Measurements from ENCODE around the gene AAR2.

The AAR2 gene

DNA sequence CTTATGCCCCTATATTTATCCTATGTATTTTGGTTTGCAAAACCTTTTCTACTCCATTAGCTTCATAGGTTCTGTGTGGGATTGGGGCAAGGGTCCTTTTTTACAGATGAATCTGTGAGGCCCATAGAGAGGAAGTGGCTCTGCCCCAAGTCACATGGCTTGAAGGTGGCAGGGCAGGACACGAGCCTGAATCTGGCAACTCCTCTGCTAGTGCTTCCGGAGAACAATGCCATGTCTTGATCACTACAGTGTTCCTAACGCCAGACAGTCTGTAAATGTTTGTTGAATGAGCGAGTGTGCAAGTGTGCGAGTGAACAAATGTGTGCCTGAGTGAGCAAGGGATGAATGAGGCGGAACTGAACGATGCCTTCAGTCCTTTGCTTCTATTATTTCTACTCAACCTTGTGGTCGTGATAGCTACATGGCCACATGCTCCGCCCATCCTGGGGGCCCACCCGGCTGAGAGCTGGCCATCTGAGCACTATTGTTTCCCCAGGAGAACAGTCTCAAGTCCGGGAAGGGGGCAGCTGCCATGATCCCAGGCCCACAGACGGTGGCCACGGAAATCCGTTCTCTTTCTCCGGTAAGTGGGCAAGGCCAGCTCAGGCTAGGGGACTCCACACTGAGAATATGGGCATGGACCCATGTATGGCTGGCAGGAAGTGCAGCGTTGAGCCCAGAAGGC, 17.8 kb upstream of the AAR2 start:
- DNase-seq (ENCODE audit: low read depth in 2 of 2), result no peak

DNA sequence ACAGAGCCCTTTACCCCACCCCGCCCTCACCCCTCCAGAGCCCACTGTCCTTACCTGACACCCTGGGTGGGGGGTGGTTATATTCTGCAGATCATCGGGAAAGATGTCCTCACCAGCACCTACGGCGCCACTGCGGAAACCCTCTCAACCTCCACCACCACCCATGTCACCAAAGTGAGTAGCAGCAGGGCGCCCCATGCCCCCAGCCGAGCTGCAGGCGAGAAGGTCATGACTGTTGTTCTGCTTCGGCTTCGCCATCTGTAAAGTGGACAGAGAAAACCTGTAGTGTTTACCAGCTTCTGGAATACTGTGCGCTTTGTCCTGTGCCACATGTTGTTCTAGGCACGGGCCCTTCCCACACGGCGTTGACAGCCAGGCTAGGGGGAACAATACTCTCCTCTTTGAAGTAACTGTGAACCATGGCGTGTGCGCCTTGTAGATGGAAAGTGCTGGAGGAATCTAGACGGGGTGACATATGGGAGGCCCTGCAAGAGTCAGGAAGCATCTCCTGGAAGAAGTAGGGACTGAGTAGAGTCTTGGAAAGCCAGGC, 16.5 kb upstream of the AAR2 start:
- DNase-seq (ENCODE audit: low read depth in 2 of 2), result no peak

DNA sequence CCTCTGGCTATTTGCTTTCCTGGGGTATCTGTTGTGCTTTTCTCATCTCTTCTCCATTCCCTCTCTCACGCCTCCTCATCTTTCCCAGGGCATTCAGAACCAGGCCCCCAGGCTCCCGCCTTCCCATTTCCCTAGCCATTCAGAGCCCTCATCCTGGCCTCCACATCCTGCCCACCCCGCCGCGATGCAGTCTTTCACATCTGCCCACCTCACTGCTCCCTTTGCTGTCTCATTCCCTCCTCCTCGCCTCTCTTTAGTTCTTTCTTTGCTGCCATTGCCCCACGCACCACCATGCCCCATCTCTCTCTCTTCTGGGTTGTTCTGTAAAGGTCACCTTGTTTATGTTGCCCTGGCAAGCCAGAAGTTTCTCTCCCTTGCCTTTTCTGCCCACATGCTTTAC, 10.6 kb upstream of the AAR2 start:
- DNase-seq (ENCODE audit: low read depth in 2 of 2), result no peak

DNA sequence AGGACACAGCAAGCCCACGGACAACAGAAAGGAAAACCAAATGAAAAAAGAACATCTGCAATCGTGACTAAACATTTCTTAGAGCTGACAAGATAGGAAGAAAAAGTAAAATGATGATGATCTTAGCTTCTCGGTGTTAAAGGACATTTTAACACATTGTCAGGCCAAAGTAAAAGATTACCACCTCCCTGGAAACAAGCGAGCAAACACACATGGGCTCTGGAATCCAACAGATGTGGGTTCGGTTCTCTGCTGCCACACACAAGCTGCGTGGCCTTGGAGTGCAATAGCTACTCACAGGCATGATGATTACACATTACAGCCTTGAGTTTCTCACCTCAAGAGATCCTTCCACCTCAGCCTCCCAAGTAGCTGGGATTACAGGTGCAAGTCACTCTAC, 7.5 kb upstream of the AAR2 start:
- no peak for DNase-seq (ENCODE audit: low read depth in 2 of 2)

DNA sequence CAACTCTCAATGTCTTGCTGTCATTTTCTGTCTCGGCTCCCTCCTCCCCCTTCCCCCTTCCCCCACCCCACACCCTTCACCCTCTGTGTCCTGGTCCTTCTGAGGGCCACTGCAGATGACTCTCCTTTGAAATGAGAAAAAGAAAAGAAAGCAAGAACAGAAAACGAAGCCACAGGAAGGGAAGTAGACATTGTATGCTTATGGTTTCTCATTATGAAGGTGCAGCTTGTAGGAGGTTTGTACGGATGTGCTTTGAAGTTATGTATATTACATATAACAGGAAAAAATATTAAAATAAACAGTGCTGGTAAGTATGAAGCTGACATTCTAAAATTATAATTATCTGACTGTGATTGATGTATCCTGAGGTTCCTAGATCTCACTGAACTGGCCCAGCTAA, 6.3 kb upstream of the AAR2 start:
- no peak for DNase-seq (ENCODE audit: low read depth in 2 of 2)

DNA sequence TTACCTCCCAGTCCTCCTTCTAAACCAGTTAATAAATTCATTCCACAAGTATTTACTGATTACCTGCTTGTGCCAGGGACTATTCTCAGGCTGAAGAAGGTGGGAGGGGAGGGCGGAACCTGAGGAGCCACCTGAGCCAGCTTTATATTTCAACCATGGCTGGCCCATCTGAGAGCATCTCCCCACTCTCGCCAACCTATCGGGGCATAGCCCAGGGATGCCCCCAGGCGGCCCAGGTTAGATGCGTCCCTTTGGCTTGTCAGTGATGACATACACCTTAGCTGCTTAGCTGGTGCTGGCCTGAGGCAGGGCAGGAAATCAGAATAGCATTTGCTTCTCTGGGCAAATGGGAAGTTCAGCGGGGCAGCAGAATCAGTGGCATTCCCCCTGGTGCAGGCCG, 4.9 kb upstream of the AAR2 start:
- DNase-seq (ENCODE audit: low read depth in 2 of 2), result no peak

DNA sequence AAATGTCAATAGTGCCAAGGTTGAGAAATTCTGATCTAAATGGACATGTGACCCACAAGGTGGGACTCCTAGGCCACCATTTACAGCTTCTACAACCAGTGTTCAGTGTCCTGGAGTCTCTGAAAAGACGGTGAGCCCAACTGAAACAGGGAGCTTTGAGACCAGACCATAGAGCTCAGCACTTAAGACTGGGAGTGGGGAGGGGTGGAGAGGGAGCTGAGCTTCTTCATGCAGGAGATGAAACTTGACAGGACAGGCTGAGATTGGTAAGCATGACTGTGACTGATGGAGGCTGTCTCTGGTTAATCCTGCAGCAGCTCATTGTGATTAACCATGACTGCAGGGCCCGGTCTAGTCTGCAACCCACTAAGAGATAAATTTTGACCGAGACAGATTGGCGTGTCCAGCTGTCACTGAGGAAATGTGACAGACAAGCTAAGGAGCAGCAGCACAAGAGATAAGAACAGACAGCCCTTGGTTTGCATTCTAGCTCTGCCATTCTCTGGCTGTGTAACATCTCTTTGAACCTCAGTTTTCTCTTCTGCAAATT, 1.4 kb upstream of the AAR2 start:
- no peak for DNase-seq (ENCODE audit: low read depth in 2 of 2)

DNA sequence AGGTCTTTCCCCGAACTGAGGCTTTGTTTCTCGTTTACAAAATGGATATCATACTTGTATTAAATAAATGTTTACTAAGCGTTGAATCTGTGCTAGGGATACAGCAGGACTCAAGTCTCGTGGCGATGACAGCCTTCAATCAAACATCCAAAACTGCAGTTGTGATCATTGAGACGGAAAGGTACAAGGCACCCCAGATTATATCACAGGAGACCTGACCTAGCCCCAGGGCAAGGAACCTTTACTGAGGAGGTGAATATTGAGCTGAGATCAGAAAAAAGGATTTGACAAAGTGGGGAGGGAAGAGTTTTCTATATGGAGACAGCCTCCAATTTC, 476 bp downstream of the AAR2 start:
- no peak for DNase-seq (ENCODE audit: low read depth in 2 of 2)

DNA sequence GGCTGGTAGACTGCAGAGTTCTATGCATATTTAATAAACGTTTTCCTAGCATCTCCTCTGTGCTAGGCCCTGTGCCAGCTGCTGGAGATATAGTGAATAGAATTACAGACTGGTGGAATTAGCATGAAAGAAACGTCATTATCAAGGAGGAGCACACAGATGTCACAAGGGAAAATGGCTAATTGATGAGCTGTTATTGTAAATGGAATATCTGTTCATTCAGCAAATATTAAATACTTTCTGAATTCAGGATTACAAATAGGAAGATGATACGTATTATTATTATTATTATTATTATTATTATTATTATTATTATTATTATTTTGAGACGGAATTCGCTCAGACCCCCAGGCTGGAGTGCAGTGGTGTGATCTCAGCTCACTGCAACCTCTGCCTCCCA, 1.2 kb downstream of the AAR2 start:
- no peak for DNase-seq (ENCODE audit: low read depth in 2 of 2)

DNA sequence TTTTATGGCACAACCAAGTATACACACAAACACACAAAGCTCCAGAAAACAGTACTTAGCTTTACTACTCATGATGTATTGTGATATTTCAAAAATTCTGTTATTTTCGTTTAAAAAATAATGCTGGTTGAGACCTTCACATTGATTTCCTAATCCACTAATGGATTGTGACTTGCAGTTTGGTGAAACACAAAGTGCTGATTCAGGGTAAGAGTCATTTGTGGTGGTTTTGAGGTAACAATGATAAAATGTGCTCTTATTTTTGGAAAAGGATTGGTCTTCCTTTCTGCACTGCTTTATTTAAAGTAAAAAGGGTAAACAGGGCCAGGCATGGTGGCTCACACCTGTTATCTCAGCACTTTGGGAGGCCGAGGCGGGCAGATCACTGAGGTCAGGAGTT, 1.9 kb downstream of the AAR2 start:
- DNase-seq (ENCODE audit: low read depth in 2 of 2), result no peak

DNA sequence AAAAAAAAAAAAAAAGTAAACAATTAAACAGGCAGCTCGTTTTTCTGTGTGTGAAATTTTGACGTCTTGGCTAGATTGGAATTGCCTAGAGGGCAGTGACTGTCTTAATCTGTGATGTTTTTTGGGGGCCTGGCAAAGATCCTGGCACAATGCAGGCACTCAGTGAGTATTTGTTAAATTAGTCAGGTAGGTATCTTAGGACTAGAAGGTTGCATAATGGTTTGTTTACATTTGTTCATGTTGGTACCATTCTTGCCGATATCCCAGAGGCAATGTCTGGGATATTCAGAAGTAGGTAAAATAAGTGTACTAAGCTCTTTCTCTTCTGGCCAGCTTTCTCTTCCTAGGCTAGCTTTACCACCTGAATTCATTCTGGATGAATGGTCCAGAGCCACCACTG, 2.5 kb downstream of the AAR2 start:
- DNase-seq (ENCODE audit: low read depth in 2 of 2), result no peak

DNA sequence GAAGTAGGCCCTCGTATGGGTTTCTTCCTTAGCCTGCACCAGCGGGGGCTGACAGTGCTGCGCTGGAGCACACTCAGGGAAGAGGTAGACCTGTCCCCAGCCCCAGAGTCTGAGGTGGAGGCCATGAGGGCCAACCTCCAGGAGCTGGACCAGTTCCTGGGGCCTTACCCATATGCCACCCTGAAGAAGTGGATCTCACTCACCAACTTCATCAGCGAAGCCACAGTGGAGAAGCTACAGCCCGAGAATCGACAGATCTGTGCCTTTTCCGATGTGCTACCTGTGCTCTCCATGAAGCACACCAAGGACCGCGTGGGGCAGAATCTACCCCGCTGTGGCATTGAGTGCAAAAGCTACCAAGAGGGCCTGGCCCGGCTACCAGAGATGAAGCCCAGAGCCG, 3.8 kb downstream of the AAR2 start:
- no peak for DNase-seq (ENCODE audit: low read depth in 2 of 2)

DNA sequence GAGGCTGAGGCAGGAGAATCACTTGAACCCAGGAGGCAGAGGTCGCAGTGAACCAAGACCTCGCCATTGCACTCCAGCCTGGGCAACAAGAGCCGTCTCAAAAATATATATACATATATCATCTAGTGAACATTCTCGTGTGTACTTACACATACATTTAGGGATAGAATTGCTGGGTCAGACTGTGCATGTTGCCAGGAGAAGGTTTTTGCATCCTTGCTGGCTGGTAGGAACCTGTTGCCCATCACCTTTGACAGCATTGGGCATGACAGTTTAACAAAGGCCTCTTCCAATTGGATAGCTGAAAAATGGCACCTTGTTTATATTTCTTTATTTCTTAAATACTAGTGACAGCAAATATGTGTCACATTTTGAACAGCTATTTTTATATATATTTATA, 5.4 kb downstream of the AAR2 start:
- no peak for DNase-seq (ENCODE audit: low read depth in 2 of 2)

DNA sequence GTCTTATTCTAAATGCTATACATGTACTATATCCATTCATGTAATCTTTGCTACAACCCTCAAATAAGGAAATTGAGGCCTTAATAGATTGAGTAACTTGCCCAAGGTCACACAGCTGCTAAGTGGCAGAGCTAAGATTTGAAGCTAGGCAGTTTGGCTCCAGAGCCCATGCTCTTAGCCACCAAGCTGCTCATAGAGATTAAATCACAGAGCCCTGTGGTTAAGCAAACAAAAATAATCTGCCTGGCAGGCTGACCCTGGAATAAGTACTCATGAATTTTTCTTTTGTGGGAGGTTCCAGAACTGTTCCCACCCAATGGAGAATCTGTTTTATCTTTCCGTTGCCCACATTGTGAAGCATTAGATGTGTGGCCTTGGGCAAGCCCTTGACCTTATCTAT, 7.4 kb downstream of the AAR2 start:
- DNase-seq (ENCODE audit: low read depth in 2 of 2), result no peak

DNA sequence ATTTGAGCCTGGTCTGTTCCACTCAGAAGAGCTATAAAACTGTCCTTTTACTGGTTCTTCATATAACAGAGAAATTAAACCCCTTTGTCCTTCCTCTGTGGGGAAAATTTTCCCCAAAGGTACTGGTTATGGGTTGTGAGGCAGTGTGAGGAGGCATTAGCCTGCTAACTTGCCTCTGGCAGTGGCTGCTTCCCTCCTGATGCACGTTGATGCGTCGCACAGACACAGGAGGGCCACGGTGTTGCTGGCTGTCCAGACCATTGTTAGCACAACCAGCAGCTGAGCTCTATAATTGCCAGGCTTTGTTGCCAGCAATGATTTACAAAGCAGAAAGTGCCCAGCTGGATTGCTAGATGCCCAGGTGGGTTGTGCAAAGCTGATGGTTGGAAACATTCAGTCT, 10.1 kb downstream of the AAR2 start:
- no peak for DNase-seq (ENCODE audit: low read depth in 2 of 2)

DNA sequence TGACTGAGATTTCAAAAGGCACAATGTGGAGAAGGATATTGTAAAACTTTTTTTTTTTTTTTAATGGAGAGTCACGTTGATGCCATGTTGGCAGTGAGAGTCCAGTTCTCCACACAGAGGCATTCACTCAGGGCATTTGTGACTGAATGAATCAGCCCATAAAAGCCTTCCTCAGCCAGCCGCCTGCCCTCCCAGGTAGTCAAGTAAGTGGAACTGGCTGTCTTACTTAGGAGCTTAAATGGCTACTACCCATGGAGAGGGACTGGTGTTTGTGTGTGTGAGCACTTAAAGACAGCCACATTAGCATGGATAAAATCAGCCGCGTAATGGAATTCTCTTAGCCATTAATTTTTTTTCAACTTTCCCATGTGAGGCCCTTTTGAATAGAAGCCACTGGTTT, 12.6 kb downstream of the AAR2 start:
- no peak for DNase-seq (ENCODE audit: low read depth in 2 of 2)

DNA sequence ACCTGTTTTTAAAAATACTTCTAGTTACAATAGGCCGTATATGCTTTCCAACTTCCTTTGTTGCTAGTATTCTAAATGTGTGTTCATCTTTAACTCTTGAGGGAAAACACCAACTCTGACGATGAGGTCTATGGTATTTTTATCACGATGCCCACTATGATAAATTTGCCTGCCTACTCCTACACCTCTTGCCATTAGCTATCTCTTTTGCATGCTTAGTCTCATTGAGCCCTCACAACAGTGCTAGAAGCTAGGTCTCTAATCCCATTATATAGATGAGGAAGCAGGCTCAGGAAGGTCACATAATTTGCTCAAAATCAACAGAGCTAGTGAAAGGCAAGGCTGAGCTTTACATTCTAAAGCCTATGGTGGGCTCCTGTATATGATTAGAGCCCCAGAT, 13.2 kb downstream of the AAR2 start:
- no peak for DNase-seq (ENCODE audit: low read depth in 2 of 2)

DNA sequence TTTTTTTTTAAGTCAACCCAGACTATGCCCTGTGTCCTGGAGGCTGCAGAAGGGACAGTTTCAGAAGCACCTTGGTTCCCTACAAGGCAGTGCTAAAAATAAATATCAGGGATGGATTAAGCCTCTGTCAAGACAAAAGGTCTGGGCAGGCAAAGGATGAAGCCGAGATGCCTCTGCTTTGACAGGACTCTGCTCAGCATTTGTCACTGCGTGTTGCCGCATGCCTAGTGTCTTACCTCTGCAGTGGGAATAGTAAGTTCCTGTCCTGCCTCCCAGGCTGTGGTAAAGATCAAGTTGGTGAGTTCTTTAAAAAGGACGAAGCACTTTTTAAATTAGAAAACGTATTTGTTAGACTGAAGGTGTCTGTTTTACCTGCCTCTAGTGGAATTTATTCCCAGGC, 15.1 kb downstream of the AAR2 start:
- DNase-seq (ENCODE audit: low read depth in 2 of 2), result no peak

DNA sequence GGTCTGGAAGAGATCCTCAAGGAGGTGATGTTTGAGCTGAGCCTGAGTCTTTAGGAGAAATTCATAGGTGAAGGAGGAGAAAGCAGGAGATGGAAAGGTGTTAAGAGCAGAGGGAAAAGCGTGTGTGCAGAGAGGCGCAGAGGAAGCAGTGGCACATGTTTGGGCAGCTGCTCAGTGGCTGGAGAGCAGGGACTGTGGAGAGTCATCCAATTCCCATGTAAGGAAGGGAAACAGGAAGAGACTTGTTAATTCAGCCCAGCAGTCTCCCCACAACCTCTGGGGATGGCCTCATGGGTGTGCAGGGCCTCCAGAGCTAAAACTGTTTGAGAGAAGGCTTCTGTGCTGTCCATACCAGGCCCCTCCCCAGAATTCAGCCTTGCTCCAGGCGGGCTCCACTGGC, 16.2 kb downstream of the AAR2 start:
- DNase-seq (ENCODE audit: low read depth in 2 of 2), result no peak

DNA sequence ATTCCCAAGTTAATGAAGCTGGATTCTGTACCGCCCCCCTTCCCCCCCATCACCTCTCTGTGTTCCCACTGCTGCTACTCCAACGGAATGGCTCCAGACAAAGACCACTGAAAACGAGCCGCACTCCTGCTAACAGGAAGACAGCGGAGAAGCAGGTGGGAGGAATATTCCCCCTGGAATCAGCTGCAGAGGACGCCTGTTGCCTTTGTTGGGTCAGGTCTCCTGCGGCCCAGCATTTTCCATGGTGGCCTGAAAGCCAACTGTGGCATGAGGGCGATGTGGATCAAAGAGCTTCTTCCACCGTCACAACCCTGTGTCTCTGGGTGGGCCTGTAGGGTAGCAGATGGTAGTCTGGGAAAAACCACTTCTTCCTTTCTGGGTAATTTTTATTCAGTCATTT, 16.8 kb downstream of the AAR2 start:
- no peak for DNase-seq (ENCODE audit: low read depth in 2 of 2)

DNA sequence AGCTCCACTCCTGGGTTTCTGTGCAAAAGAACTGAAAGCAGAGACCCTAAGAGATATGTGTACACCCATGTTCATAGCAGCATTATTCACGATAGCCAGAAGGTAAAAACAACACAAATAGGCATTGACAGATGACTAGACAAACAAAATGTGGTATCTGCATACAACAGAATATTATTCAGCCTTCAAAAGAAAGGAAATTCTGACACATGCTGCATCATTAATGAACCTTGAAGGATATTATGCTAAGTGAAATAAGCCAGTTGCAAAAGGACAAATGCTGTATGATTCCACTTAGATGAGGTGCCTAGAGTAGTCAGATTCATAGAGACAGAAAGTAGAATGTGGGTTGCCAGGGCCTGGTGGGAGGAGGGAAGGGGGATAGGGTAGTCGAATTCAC, 17.8 kb downstream of the AAR2 start:
- no peak for DNase-seq (ENCODE audit: low read depth in 2 of 2)

DNA sequence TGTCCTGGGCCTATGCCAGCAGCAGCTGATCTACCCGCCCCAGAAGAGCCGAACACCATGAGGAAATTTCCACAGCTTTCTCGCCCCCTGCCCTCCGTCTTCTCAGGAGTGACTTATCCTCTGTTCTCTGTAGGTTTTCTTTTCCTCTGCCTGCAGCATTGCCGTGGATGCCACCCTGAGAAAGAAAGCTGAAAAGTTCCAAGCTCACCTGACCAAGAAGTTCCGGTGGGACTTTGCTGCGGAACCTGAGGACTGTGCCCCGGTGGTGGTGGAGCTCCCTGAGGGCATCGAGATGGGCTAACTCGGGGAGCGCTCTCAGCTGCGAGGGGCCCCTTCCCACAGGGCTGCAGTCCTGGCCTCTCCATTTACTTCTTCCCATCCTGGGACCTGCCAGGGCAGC, 19.2 kb downstream of the AAR2 start:
- DNase-seq (ENCODE audit: low read depth in 2 of 2), result no peak

DNA sequence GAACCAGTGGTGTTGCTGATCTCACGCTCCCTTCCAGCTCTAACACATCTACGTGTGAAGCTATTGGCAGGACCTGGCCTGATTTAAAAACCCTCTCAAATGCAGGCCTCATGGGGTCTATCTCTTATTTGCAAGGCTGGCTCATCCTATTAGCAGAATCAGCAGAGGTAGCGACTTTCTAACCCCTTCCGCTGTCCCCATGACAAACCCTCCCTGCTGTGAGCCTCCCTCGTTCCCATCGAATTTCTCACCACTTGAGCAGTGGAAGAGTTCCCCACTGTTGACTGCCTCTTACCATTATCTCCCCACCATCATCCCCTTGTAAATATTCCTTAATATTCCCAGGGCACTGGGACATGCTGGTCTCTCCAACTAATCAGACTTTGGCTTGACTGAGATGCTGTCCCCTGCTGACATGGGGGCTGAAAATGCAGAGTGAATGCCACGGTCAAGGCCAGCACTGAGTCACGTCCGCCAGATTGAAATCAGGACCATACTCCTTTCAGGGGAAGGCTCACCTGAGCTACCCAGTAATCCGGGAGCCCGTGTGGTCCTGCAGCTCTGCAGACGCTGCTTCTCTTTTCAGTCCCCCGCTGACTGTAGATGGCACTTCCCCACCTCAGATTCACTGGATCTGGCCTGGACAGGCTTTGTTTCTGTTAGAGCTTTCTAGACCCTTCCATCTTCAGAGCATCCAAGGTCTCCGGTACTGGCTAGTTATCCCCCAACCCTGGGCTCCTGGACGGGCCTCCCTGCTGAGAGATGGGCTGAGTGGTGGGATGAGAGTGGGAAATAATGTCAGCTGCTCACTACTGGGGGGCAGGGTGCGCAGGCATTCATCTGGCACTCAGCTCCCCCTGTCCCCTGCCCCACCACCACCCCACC, 23.1 kb downstream of the AAR2 start:
- DNase-seq (ENCODE audit: low read depth in 2 of 2), result no peak

Measured in stimulated activated CD8-positive, alpha-beta memory T cell treated with anti-CD3 and anti-CD28 coated beads, Interleukin-2, amount 100 ng/mL, for 1 hour (primary cell).